GM12878 (cell line): Measurements from ENCODE around the gene MPRIP. TPM values are rescaled to one million over a fixed set of nuclear protein-coding genes. Genes with fewer than 3 reads are reported as not detected.

ENCODE experiments used
- ATAC-seq: fragments of 200-7000 bp; cut with Tn5 transposase; 3 replicates; pipeline ENCODE4 v1.9.1; 2020; ENCODE audit warnings: mild to moderate bottlenecking, moderate library complexity
- BruUV-seq: library from RNA; stranded (reverse); fragments of 400-500 nt; replicated peaks from 2 replicates; lab custom pipeline; 2021; lab: Mats Ljungman, UMichigan
- CTCF ChIA-PET: fragments of 300-600 bp; sonication (Branson Sonifier 250); formaldehyde crosslinking; extraction: SDS; loops from one replicate; lab custom pipeline; 2021; ENCODE audit warnings: inconsistent platforms; lab: Yijun Ruan, JAX
- POLR2A ChIA-PET: fragments of 350-600 bp; formaldehyde crosslinking; extraction: SDS; loops from one replicate; lab custom pipeline; 2021; ENCODE audit warnings: inconsistent platforms; lab: Charles Lee
- RAD21 ChIA-PET: fragments of 300-600 bp; sonication (Branson Sonifier 250); formaldehyde crosslinking; loops from one replicate; lab custom pipeline; 2023; ENCODE audit warnings: antibody characterized with exemption; ENCODE audit not compliant: unreplicated experiment; lab: Charles Lee
- SMC1A ChIA-PET: fragments of 300-600 bp; sonication (Branson Sonifier 250); formaldehyde crosslinking; loops from one replicate; lab custom pipeline; 2023; ENCODE audit not compliant: unreplicated experiment, uncharacterized antibody; lab: Charles Lee
- DNase-seq: peaks from one replicate; pipeline ENCODE4 v3.0.0-alpha.2; 2011; ENCODE audit warnings: low read depth, low spot score
- FAIRE-seq: peaks from 3 replicates; lab custom pipeline; 2011; peaks lifted over from hg19 to GRCh38; lab: Jason Lieb, UNC
- H2AFZ ChIP-seq: 2 replicates; pipeline ENCODE4 v1.6.0; 2011; ENCODE audit warnings: low read depth, low read length, control low read depth; ENCODE audit not compliant: control insufficient read depth
- H3K27ac ChIP-seq: 2 replicates; pipeline ENCODE4 v1.5.1; 2011; ENCODE audit warnings: control low read depth; ENCODE audit not compliant: control insufficient read depth, insufficient read depth
- H3K27me3 ChIP-seq, 2 experiments: replicated peaks in 1 of 2; 2 replicates each; pipeline versions ENCODE4 v1.6.0 to v1.6.1; 2011; ENCODE audit warnings: low read length in 1 of 2; ENCODE audit not compliant: control insufficient read depth in 2 of 2, insufficient read depth in 2 of 2
- H3K36me3 ChIP-seq, 2 experiments: 2 replicates each; pipeline ENCODE4 v1.5.1; 2011; ENCODE audit warnings: low read length in 1 of 2; ENCODE audit not compliant: control insufficient read depth in 2 of 2, insufficient read depth in 2 of 2
- H3K4me1 ChIP-seq: 2 replicates; pipeline ENCODE4 v1.6.1; 2011; ENCODE audit warnings: mild to moderate bottlenecking, low read length, moderate library complexity, mixed read lengths; ENCODE audit not compliant: control insufficient read depth, insufficient read depth
- H3K4me2 ChIP-seq: 2 replicates; pipeline ENCODE4 v1.6.0; 2011; ENCODE audit warnings: control low read depth; ENCODE audit not compliant: control insufficient read depth, insufficient read depth
- H3K4me3 ChIP-seq: fragments of 200-600 bp; sonication (generic); 2 replicates; pipeline ENCODE4 v1.5.1; 2016
- H3K79me2 ChIP-seq: 2 replicates; pipeline ENCODE4 v1.6.0; 2011; ENCODE audit warnings: low read length; ENCODE audit not compliant: control insufficient read depth, insufficient read depth
- H3K9ac ChIP-seq: 2 replicates; pipeline ENCODE4 v1.8.0; 2011; ENCODE audit warnings: low read length, control low read depth, mixed read lengths; ENCODE audit not compliant: control insufficient read depth, insufficient read depth
- H3K9me3 ChIP-seq: replicated peaks from 3 replicates; pipeline ENCODE4 v1.5.1; 2011; ENCODE audit warnings: mild to moderate bottlenecking, low read length; ENCODE audit not compliant: control insufficient read depth, insufficient read depth
- H4K20me1 ChIP-seq: 2 replicates; pipeline ENCODE4 v1.6.0; 2011; ENCODE audit not compliant: control insufficient read depth, insufficient read depth
- BCL3 ChIP-seq: IDR thresholded peaks from 2 replicates; pipeline ENCODE4 v1.6.1; 2011; ENCODE audit warnings: borderline replicate concordance, low read depth, mild to moderate bottlenecking, moderate library complexity, low read length; ENCODE audit not compliant: insufficient read depth, poor library complexity, severe bottlenecking
- CUX1 ChIP-seq: IDR thresholded peaks from 2 replicates; pipeline ENCODE4 v1.6.1; 2012; ENCODE audit warnings: improper control_type of control experiment, low read depth, low read length; ENCODE audit not compliant: insufficient replicate concordance
- E2F8 ChIP-seq: fragments of 450-650 bp; IDR thresholded peaks from 2 replicates; pipeline ENCODE4 v1.6.1; 2018; ENCODE audit warnings: mild to moderate bottlenecking, low read depth, moderate library complexity; ENCODE audit not compliant: partially characterized antibody
- NFIC ChIP-seq: IDR thresholded peaks from 2 replicates; pipeline ENCODE4 v1.6.1; 2012; ENCODE audit warnings: low read depth, mild to moderate bottlenecking, inconsistent platforms, low read length, moderate library complexity
- NR2C2 ChIP-seq: IDR thresholded peaks from 2 replicates; pipeline ENCODE4 v1.6.1; 2011; ENCODE audit warnings: borderline replicate concordance, low read depth; ENCODE audit not compliant: control insufficient read depth, insufficient read length
- RAD21 ChIP-seq: IDR thresholded peaks from 2 replicates; pipeline ENCODE4 v1.6.1; 2011; ENCODE audit warnings: mild to moderate bottlenecking, low read depth, low read length, moderate library complexity; ENCODE audit not compliant: insufficient read depth
- ZNF207 ChIP-seq: fragments of 450-650 bp; IDR thresholded peaks from 2 replicates; pipeline ENCODE4 v1.6.1; 2014; ENCODE audit warnings: antibody characterized with exemption, mild to moderate bottlenecking, borderline replicate concordance
- ZNF592 ChIP-seq: fragments of 450-650 bp; IDR thresholded peaks from 2 replicates; pipeline ENCODE4 v1.6.1; 2017; ENCODE audit warnings: mild to moderate bottlenecking, moderate library complexity
- WGBS: methylation state at CpG from one replicate; pipeline ENCODE4 v1.1.6; 2016; ENCODE audit warnings: low lambda C conversion rate; ENCODE audit not compliant: insufficient replicate concordance, insufficient coverage; ENCODE audit errors: missing lambda C conversion rate; 5-methylcytosine and 5-hydroxymethylcytosine counted together
- in situ Hi-C: fragments of 300-500 bp; cut with MboI; formaldehyde crosslinking; loops from 9 replicates; pipeline ENCODE4 v1.14.3; 2018; ENCODE audit warnings: mixed read lengths
- intact Hi-C: fragments of 100-400 bp; cut with micrococcal nuclease; formaldehyde crosslinking; loops from one replicate; pipeline ENCODE4 v1.14.2; 2022; ENCODE audit not compliant: unreplicated experiment
- polyA plus RNA-seq, 11 experiments: library from polyadenylated mRNA; depleted of rRNA in 4 of 11; unstranded in 6 of 11; stranded (reverse) in 5 of 11; fragments of >200 nt; fragmentation: Nextera tagmentation in 4 of 11; fragmentation: Illumina TruSeq in 1 of 11; extraction: Ambion mirVana in 4 of 11; extraction: Trizol in 1 of 11; gene quantifications; 1 replicate in 1 of 11; 2 replicates in 10 of 11; pipeline versions ENCODE4 v1.2.1 to v1.2.3, GENCODE V29; 2011 to 2016; ENCODE audit warnings: inconsistent platforms in 2 of 11, missing spikeins in 2 of 11, low read depth in 1 of 11
- total RNA-seq, 4 experiments: library from RNA; depleted of rRNA in 3 of 4; stranded (reverse); fragments of >200 nt in 3 of 4; fragmentation: Illumina TruSeq in 1 of 4; extraction: Trizol in 1 of 4; gene quantifications; 2 replicates each; pipeline versions ENCODE4 v1.2.1 to v1.2.3, GENCODE V29; 2013 to 2021

Gene MPRIP
- total and polyA plus RNA-seq, 10 of the 15 experiments (the other 5 are each of a cell fraction or from before 2014, with no cell fraction given), result 16.5 to 168 (median 71.7) TPM

- no peaks in the 10 kb centered on the region for H4K20me1 ChIP-seq
- DNase-seq (no peak), FAIRE-seq (no peak), ATAC-seq (no peak)
- SMC1A ChIA-PET, result interaction anchor here (0.6 to 3.1 kb wide), 3 partner anchors 10 to 20 kb away, joined by 3 to 10 read pairs (median 8); no protein-coding TSS in a partner anchor
- CTCF ChIA-PET, result interaction anchor here (0.7 to 1.1 kb wide), 2 partner anchors 41 to 57 kb away, joined by 3 read pairs; no protein-coding TSS in a partner anchor
- no peaks in the 10 kb centered on the region for H3K9me3 ChIP-seq
- H2AFZ ChIP-seq, result no peak overlapping the region
- no peak overlapping the region for H3K4me2 ChIP-seq
- no peak overlapping the region for H3K9ac ChIP-seq
- peaks cover 32% of the 10 kb centered on the region for H3K79me2 ChIP-seq
- intact Hi-C loops (loop anchor here (10.0 kb wide), 2 partner anchors 104 to 196 kb away; partner anchors contain the start of gene NT5M), in situ Hi-C loops (no loop called here)
- peaks cover 2 to 7% of the 10 kb centered on the region in 2 experiments for H3K36me3 ChIP-seq
- BruUV-seq, result no TSS peak
- RAD21 ChIA-PET, result interaction anchor here (0.6 kb wide), 1 partner anchor 75 kb away, joined by 3 read pairs; no protein-coding TSS in a partner anchor
- H3K4me1 ChIP-seq, result peaks cover 7% of the 10 kb centered on the region; the same call in 1 of the 2 replicates
- no peaks in the 10 kb centered on the region for H3K27me3 ChIP-seq
- H3K27ac ChIP-seq, result no peak overlapping the region
- POLR2A ChIA-PET, result interaction anchor here (1.1 kb wide), 1 partner anchor 8 kb away, joined by 3 read pairs; no protein-coding TSS in a partner anchor
- no peak overlapping the region for H3K4me3 ChIP-seq
- 89% methylated on average over 5 of the region's 5 CpGs for WGBS
- TF ChIP-seq E2F8 (no peak), BCL3 (no peak), ZNF207 (no peak), RAD21 (no peak), ZNF592 (no peak), NFIC (no peak), NR2C2 (no peak), CUX1 (no peak)
These were observed 158.6 kb downstream of the MPRIP start for GRCh38 chr17:17200831-17201230.
